Measurements from ENCODE around the gene CD3D. TPM values are rescaled to one million over a fixed set of nuclear protein-coding genes. Genes with fewer than 3 reads are reported as not detected.
A peak's percentile ranks its signal among the peaks of the same experiment; 100 is the strongest.
"Not testable (repeated sequence)": the region's sequence is repeated elsewhere in the genome, so short reads cannot be mapped to it uniquely, and the experiment has no call there.

CD3D gene
- total RNA-seq, 1 donor from 2014 or later: 381 TPM

- intact Hi-C loops (cut with micrococcal nuclease): no loop called here
- H3K4me1 Mint-ChIP-seq: peaks cover 42% of the 10 kb centered on the region
- no peaks in the 10 kb centered on the region for H3K27me3 Mint-ChIP-seq
- no peak overlapping the region for H3K4me3 Mint-ChIP-seq
- peaks cover 28% of the 10 kb centered on the region for H3K36me3 Mint-ChIP-seq (ENCODE audit: low read depth)
- peaks cover 5% of the 10 kb centered on the region for H3K9me3 Mint-ChIP-seq
- no peak for DNase-seq
- H3K27ac Mint-ChIP-seq: no peak overlapping the region
Measured at GRCh38 chr11:118321386-118322082, 21.0 kb downstream of the CD3D start.

DNA sequence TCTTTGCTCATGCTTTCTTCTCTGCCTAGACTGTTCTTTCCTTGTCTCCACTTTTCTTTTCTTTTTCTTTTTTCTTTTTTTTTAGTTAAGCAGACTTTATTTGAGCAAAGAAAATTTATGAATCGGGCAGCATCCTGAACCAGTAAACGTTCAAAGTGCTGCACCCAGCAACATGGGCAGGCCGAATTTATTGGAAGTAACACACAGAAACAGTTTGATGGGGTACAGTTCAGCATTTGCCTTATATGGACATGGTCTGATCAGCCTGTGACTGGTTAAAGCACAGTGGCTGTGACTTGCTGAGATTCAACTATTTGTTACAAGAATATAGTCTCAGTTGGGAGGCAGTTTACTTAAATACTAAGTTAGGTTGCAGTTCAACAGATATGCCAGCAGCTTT, 22.0 kb downstream of the CD3D start:
- intact Hi-C loops (cut with micrococcal nuclease): no loop called here
- peaks cover 5% of the 10 kb centered on the region for H3K9me3 Mint-ChIP-seq
- H3K4me3 Mint-ChIP-seq: no peak overlapping the region

GRCh38 chr11:118319337-118319707, 23.2 kb downstream of the CD3D start:
- no peak for DNase-seq
- H3K4me1 Mint-ChIP-seq: peaks cover 59% of the 10 kb centered on the region

More for the DNA sequence above, 22.0 kb downstream of the CD3D start:
- DNase-seq: no peak
- Mint-ChIP-seq H3K4me1 (peaks cover 52% of the 10 kb centered on the region), H3K27ac (peak overlapping the region; percentile 21), H3K36me3 (ENCODE audit: low read depth) (peaks cover 37% of the 10 kb centered on the region), H3K27me3 (no peaks in the 10 kb centered on the region)

DNA sequence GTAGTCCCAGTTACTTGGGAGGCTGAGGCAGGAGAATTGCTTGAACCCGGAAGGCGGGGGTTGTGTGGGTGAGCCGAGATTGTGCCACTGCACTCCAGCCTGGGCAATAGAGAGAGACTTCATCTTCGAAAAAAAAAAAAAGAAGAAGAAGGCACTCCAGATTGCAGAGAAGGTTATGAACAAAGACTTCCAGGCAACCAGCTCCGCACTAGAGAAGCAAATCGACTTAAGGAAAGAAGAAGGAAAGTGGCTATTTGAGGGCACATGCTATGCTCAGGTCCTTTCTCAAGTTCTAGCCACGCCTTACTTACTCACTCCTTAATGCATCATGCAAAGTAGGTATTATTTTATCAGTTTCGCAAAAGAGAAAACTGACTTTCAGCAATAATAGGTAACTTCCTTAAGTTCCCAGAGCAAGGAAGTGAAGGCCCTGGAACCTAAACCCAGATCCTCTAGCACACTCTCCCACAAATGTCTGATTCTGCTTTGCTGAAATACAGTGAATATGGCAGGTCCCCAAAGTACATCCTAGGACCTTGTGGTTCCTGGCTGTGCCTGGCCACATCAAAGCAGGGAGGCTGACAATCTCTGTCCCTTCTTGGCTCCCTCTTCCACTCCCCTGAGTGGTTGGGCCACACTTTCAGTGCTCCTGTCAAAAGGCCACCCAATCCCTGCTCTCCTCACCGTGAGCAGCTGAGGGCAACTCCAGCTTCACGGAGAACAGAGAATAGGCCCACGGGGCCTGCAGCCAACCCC, 23.7 kb downstream of the CD3D start:
- intact Hi-C loops (cut with micrococcal nuclease): no loop called here
- Mint-ChIP-seq H3K27ac (peak overlapping the region; percentile 2), H3K4me3 (no peak overlapping the region), H3K27me3 (no peaks in the 10 kb centered on the region), H3K4me1 (peaks cover 65% of the 10 kb centered on the region), H3K9me3 (peaks cover 5% of the 10 kb centered on the region), H3K36me3 (ENCODE audit: low read depth) (peaks cover 50% of the 10 kb centered on the region)
- DNase-seq: peak; percentile 67

More at GRCh38 chr11:118319337-118319707, 23.2 kb downstream of the CD3D start:
- H3K9me3 Mint-ChIP-seq: peaks cover 5% of the 10 kb centered on the region
- H3K27ac Mint-ChIP-seq: peak overlapping the region; percentile 10
- H3K4me3 Mint-ChIP-seq: no peak overlapping the region
- H3K27me3 Mint-ChIP-seq: no peaks in the 10 kb centered on the region
- intact Hi-C loops (cut with micrococcal nuclease): no loop called here
- H3K36me3 Mint-ChIP-seq (ENCODE audit: low read depth): peaks cover 45% of the 10 kb centered on the region

DNA sequence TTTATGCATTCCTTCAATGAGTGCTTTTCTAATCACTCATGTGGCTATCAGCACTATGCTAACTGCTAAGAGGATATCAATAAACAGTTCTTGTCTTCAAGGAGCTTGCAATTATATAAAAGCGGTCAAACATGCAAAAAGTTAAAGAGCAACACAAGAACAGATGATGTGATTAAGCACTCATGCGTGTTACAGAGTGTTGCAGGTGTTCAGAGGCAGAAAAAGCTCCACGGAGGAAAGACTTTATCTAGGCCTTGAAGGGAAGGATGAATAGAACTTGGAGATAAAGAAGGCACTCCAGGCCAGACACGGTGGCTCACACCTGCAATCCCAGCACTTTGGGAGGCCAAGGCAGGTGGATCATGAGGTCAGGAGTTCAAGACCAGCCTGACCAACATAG, 24.4 kb downstream of the CD3D start:
- Mint-ChIP-seq H3K4me1 (peaks cover 70% of the 10 kb centered on the region), H3K27me3 (no peaks in the 10 kb centered on the region), H3K36me3 (ENCODE audit: low read depth) (peaks cover 51% of the 10 kb centered on the region), H3K27ac (no peak overlapping the region), H3K4me3 (no peak overlapping the region), H3K9me3 (peaks cover 5% of the 10 kb centered on the region)
- intact Hi-C loops (cut with micrococcal nuclease): no loop called here
- DNase-seq: no peak

DNA sequence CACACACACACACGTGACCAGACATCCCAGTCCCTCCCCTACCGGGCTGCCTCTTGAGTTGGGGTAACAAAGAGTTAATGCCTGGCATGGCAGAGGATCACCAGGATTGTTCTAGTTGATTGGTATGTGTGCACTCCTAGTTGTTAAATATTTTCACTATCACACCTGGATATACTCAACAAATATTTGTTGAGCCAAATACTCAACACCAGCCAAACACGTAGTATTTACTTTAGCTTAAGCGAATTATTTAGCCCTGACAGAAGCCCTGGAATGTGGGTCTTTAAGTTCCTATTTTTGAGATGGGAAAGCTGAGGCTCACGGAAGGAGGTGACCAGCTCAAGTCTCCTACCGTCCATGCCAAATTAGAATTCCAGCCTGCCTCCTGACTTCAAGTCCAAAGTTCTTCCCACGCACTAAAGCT, 27.5 kb downstream of the CD3D start:
- Mint-ChIP-seq H3K27me3 (no peaks in the 10 kb centered on the region), H3K9me3 (peaks cover 9% of the 10 kb centered on the region), H3K4me1 (peaks cover 79% of the 10 kb centered on the region), H3K27ac (peak overlapping the region; percentile 95), H3K36me3 (ENCODE audit: low read depth) (peaks cover 67% of the 10 kb centered on the region), H3K4me3 (peak overlapping the region; percentile 71)
- intact Hi-C loops (cut with micrococcal nuclease): no loop called here
- DNase-seq: no peak

- Mint-ChIP-seq H3K36me3 (ENCODE audit: low read depth) (peaks cover 76% of the 10 kb centered on the region), H3K27me3 (no peaks in the 10 kb centered on the region), H3K9me3 (peaks cover 4% of the 10 kb centered on the region), H3K27ac (no peak overlapping the region), H3K4me3 (no peak overlapping the region), H3K4me1 (peaks cover 76% of the 10 kb centered on the region)
- DNase-seq: no peak
- intact Hi-C loops (cut with micrococcal nuclease): no loop called here
Measured at GRCh38 chr11:118313242-118313641, 29.3 kb downstream of the CD3D start.

DNA sequence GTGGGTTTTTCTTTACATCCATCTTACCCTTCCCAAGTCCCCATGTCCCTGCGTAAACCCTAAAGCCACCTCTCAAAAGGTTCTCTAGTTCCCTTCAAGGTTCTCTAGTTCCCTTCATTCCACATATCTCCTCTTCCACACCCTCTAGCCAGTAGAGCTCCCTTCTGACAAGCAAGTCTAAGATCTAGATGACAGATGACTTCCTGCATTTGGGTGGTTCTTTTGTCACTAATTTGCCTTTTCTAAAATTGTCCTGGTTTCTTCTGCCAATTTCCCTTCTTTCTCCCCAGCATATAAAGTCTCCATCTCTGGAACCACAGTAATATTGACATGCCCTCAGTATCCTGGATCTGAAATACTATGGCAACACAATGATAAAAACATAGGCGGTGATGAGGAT, 30.2 kb downstream of the CD3D start:
- Mint-ChIP-seq H3K27me3 (no peaks in the 10 kb centered on the region), H3K9me3 (peaks cover 4% of the 10 kb centered on the region)

GRCh38 chr11:118311518-118311917, 31.0 kb downstream of the CD3D start:
- peak overlapping the region; percentile 60 for H3K27ac Mint-ChIP-seq
- DNase-seq: no peak
- H3K4me1 Mint-ChIP-seq: peaks cover 81% of the 10 kb centered on the region
- H3K36me3 Mint-ChIP-seq (ENCODE audit: low read depth): peaks cover 86% of the 10 kb centered on the region
- intact Hi-C loops (cut with micrococcal nuclease): no loop called here
- H3K9me3 Mint-ChIP-seq: peaks cover 4% of the 10 kb centered on the region
- H3K27me3 Mint-ChIP-seq: no peaks in the 10 kb centered on the region
- H3K4me3 Mint-ChIP-seq: no peak overlapping the region

More for the DNA sequence above, 30.2 kb downstream of the CD3D start:
- DNase-seq: no peak
- H3K4me3 Mint-ChIP-seq: peak overlapping the region; percentile 0
- peaks cover 81% of the 10 kb centered on the region for H3K4me1 Mint-ChIP-seq
- intact Hi-C loops (cut with micrococcal nuclease): no loop called here
- peak overlapping the region; percentile 65 for H3K27ac Mint-ChIP-seq
- peaks cover 84% of the 10 kb centered on the region for H3K36me3 Mint-ChIP-seq (ENCODE audit: low read depth)

- intact Hi-C loops (cut with micrococcal nuclease): no loop called here
- no peaks in the 10 kb centered on the region for H3K27me3 Mint-ChIP-seq
- peaks cover 78% of the 10 kb centered on the region for H3K4me1 Mint-ChIP-seq
- peak overlapping the region; percentile 10 for H3K4me3 Mint-ChIP-seq
- peak overlapping the region; percentile 60 for H3K27ac Mint-ChIP-seq
- H3K9me3 Mint-ChIP-seq: peaks cover 4% of the 10 kb centered on the region
- peaks cover 84% of the 10 kb centered on the region for H3K36me3 Mint-ChIP-seq (ENCODE audit: low read depth)
- no peak for DNase-seq
Measured at GRCh38 chr11:118310781-118311485, 31.6 kb downstream of the CD3D start.

GRCh38 chr11:118310271-118310670, 32.2 kb downstream of the CD3D start:
- Mint-ChIP-seq H3K4me1 (peaks cover 74% of the 10 kb centered on the region), H3K9me3 (peaks cover 4% of the 10 kb centered on the region), H3K27me3 (no peaks in the 10 kb centered on the region), H3K4me3 (peak overlapping the region; percentile 12), H3K27ac (peak overlapping the region; percentile 59), H3K36me3 (ENCODE audit: low read depth) (peaks cover 83% of the 10 kb centered on the region)
- DNase-seq: no peak
- intact Hi-C loops (cut with micrococcal nuclease): no loop called here

DNA sequence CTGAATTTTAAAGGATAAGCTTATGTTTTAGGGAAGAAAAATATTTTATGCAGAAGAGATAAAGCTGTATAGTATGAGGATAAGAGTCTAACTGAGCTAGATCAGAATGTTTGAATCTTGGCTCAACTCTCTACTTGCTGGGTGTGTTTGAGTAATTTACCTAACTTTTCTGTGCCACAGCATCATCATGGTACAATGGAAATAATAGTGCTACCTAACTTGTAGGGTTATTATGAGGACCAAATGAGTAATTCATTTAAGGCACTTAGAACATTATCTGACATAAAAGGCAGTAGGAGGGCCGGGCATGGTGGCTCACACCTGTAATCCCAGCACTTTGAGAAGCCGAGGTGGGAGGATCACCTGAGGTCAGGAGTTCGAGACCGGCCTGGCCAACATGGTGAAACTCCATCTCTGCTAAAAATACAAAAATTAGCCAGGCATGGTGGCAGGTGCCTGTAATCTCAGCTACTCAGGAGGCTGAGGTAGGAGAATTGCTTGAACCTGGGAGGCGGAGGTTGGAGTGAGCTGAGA, 33.4 kb downstream of the CD3D start:
- H3K27ac Mint-ChIP-seq: peak overlapping the region; percentile 99
- not testable (repeated sequence) for H3K27me3 Mint-ChIP-seq, DNase-seq, H3K9me3 Mint-ChIP-seq
- intact Hi-C loops (cut with micrococcal nuclease): loop anchor here (5.0 kb wide), 2 partner anchors 263 to 322 kb away; partner anchors contain the start of genes ARCN1 and IL10RA
- peaks cover 77% of the 10 kb centered on the region for H3K36me3 Mint-ChIP-seq (ENCODE audit: low read depth)
- H3K4me1 Mint-ChIP-seq: peaks cover 69% of the 10 kb centered on the region
- H3K4me3 Mint-ChIP-seq: peak overlapping the region; percentile 42

DNA sequence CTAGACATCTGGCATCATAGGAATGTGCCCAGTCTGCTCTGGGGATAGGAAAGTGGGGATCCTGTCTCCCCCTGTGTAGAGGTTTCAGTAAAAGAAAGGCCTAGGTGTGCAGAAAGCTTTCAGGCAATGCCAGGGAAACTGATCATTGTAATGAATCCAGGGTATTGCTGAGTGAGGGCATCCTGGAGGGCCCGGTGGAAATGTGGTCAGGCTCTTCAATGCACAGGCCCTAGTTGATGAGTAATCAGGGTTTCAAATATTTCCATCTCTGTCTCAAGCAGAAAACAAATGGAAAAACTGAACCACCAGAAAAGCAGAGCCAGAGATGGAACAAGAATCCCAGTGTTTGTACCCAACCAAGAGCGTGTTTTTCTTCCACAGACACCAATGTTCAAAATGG, 35.9 kb downstream of the CD3D start:
- intact Hi-C loops (cut with micrococcal nuclease): loop anchor here (1.0 to 5.0 kb wide), 7 partner anchors 32 to 319 kb away; partner anchors contain the start of genes ARCN1, CD3D and IL10RA
- Mint-ChIP-seq H3K9me3 (peaks cover 4% of the 10 kb centered on the region), H3K27ac (peak overlapping the region; percentile 99), H3K4me1 (peaks cover 61% of the 10 kb centered on the region), H3K36me3 (ENCODE audit: low read depth) (peaks cover 59% of the 10 kb centered on the region), H3K27me3 (no peaks in the 10 kb centered on the region), H3K4me3 (peak overlapping the region; percentile 97)
- DNase-seq: peak; percentile 77

All from activated CD4-positive, alpha-beta T cell treated with anti-CD3 and anti-CD28 coated beads, Interleukin-2, amount 10 ng/mL, durations not matched to agents 24 days and 14 days (primary cell).